ENCODE measurements around the gene SLC4A1AP. TPM values are rescaled to one million over a fixed set of nuclear protein-coding genes. Genes with fewer than 3 reads are reported as not detected.

The SLC4A1AP gene
- total and polyA plus RNA-seq, 9 of the 15 experiments (the other 6 are each of a cell fraction or from before 2014, with no cell fraction given): 8.1 to 40.5 (median 35.3) TPM

- no TSS peak for BruUV-seq (replicated peaks)
- H3K9me3 ChIP-seq (replicated peaks; ENCODE audit: control insufficient read depth, insufficient read depth, low read depth, low read length): no peaks in the 10 kb centered on the region
- no peak overlapping the region for H3K27ac ChIP-seq (ENCODE audit: extremely low read depth, low read depth, low read length)
- H3K27me3 ChIP-seq (ENCODE audit: control insufficient read depth in 2 of 2, insufficient read depth in 2 of 2, low read length in 2 of 2): peaks cover 18 to 32% of the 10 kb centered on the region in 2 experiments
- DNase-seq (ENCODE audit: extremely low read depth in 1 of 4, low spot score in 3 of 4) (no peak), FAIRE-seq (no peak), ATAC-seq (no peak)
- intact Hi-C loops (cut with micrococcal nuclease) (no loop called here), in situ Hi-C loops (cut with MboI) (no loop called here)
- H3K4me3 ChIP-seq: no peak overlapping the region
- WGBS (ENCODE audit: insufficient coverage, low coverage, missing lambda C conversion rate): 50% methylated on average over 6 of the region's 8 CpGs
- peaks cover 0 to 13% of the 10 kb centered on the region in 2 experiments; a peak in 3 of 5 replicates for H3K4me1 ChIP-seq (replicated peaks in 1 of 2; ENCODE audit: control insufficient read depth in 2 of 2, insufficient read depth in 2 of 2, low read length in 2 of 2)
- no peaks in the 10 kb centered on the region for H4K20me1 ChIP-seq (replicated peaks; ENCODE audit: control insufficient read depth, insufficient read depth, low read length)
- H3K4me2 ChIP-seq (ENCODE audit: insufficient read depth, low read length): no peak overlapping the region
- ChIA-PET CTCF (ENCODE audit: low intra/inter-chr PET ratio) (no interaction called here), POLR2A (interaction anchor here (0.6 kb wide), 1 partner anchor 701 kb away, joined by 3 read pairs; no protein-coding TSS in a partner anchor)
- no peak overlapping the region for H2AFZ ChIP-seq (ENCODE audit: low read depth, low read length)
- TF ChIP-seq U2AF2 (optimal IDR thresholded peaks at IDR 0.05; ENCODE audit: low read depth, low read length) (no peak), POLR2AphosphoS5 (IDR thresholded peaks at IDR 0.05; ENCODE audit: control insufficient read depth, insufficient read depth, low read depth, low read length) (no peak), TRIM25 (IDR thresholded peaks at IDR 0.05; ENCODE audit: borderline replicate concordance) (no peak), MYC (IDR thresholded peaks at IDR 0.05; ENCODE audit: low read depth, low read length) (no peak), MYC (CRISPR knock-in tag; IDR thresholded peaks at IDR 0.05; ENCODE audit: borderline replicate concordance, low read depth) (no peak), ARHGAP35 (IDR thresholded peaks at IDR 0.05; ENCODE audit: partially characterized antibody) (no peak), SOX6 (IDR thresholded peaks at IDR 0.05) (no peak), CLOCK (CRISPR knock-in tag; IDR thresholded peaks at IDR 0.05; ENCODE audit: borderline replicate concordance) (no peak), SNAPC5 (CRISPR knock-in tag; IDR thresholded peaks at IDR 0.05) (no peak), ZFP91 (CRISPR knock-in tag; IDR thresholded peaks at IDR 0.05) (no peak)
- H3K9me1 ChIP-seq (ENCODE audit: control insufficient read depth, insufficient read depth, low read length): no peaks in the 10 kb centered on the region
- H3K9ac ChIP-seq (ENCODE audit: insufficient read depth in 1 of 2, low read depth in 2 of 2, low read length in 2 of 2): no peak overlapping the region
- no peaks in the 10 kb centered on the region for H3K36me3 ChIP-seq (ENCODE audit: control insufficient read depth, insufficient read depth, low read length)
- H3K79me2 ChIP-seq (ENCODE audit: control insufficient read depth, insufficient read depth, low read length): no peaks in the 10 kb centered on the region
Measured at GRCh38 chr2:27714053-27714452, 50.4 kb downstream of the SLC4A1AP start.
